Osteoblast (primary cell): ENCODE results near the gene THAP11. TPM values are rescaled to one million over a fixed set of nuclear protein-coding genes. Genes with fewer than 3 reads are reported as not detected.

Experiments
- DNase-seq: peaks from one replicate; pipeline ENCODE4 v3.0.0; 2011; ENCODE audit warnings: low spot score, mixed read lengths; ENCODE audit not compliant: insufficient read length; ENCODE audit errors: missing footprints
- H2AFZ ChIP-seq: 2 replicates; pipeline ENCODE4 v1.6.0; 2011; ENCODE audit warnings: mild to moderate bottlenecking, low read length
- H3K27ac ChIP-seq: 2 replicates; pipeline ENCODE4 v1.5.1; 2011; ENCODE audit warnings: mild to moderate bottlenecking, low read depth, low read length, moderate library complexity
- H3K27me3 ChIP-seq: 2 replicates; pipeline ENCODE4 v1.6.0; 2012; ENCODE audit warnings: mild to moderate bottlenecking, control low read depth, inconsistent platforms, low read length, moderate library complexity; ENCODE audit not compliant: insufficient read depth
- H3K36me3 ChIP-seq: 2 replicates; pipeline ENCODE4 v1.5.1; 2011; ENCODE audit warnings: mild to moderate bottlenecking, low read length, control low read depth, moderate library complexity; ENCODE audit not compliant: insufficient read depth
- H3K4me1 ChIP-seq: 2 replicates; pipeline ENCODE4 v1.5.1; 2011; ENCODE audit warnings: mild to moderate bottlenecking, low read length, control low read depth, moderate library complexity; ENCODE audit not compliant: insufficient read depth
- H3K4me2 ChIP-seq: 2 replicates; pipeline ENCODE4 v1.6.0; 2011; ENCODE audit warnings: mild to moderate bottlenecking, low read length; ENCODE audit not compliant: insufficient read depth
- H3K4me3 ChIP-seq: fragments of 200-600 bp; sonication (generic); 3 replicates; pipeline ENCODE4 v1.5.1; 2012; ENCODE audit warnings: mild to moderate bottlenecking, low read length, inconsistent platforms; ENCODE audit not compliant: insufficient read depth
- H3K79me2 ChIP-seq: 2 replicates; pipeline ENCODE4 v1.6.0; 2012; ENCODE audit warnings: mild to moderate bottlenecking, low read length, control low read depth, inconsistent platforms; ENCODE audit not compliant: insufficient read depth
- H3K9me3 ChIP-seq: 2 replicates; pipeline ENCODE4 v1.5.1; 2011; ENCODE audit warnings: low read depth, low read length, control low read depth
- H4K20me1 ChIP-seq: 2 replicates; pipeline ENCODE4 v1.6.0; 2012; ENCODE audit warnings: mild to moderate bottlenecking, low read length, control low read depth; ENCODE audit not compliant: insufficient read depth
- total RNA-seq: library from RNA; depleted of rRNA; stranded (reverse); fragments of >200 nt; gene quantifications from 2 replicates; pipeline ENCODE4 v1.2.3, GENCODE V29; 2012
- TF ChIP-seq, protein P1 (sequence below): IDR thresholded peaks from 2 replicates; pipeline ENCODE4 v1.5.1; 2011; ENCODE audit warnings: mild to moderate bottlenecking, low read depth, low read length, moderate library complexity; ENCODE audit errors: extremely low read depth

Gene THAP11
- total RNA-seq, 1 donor: 25.7 TPM

DNA sequence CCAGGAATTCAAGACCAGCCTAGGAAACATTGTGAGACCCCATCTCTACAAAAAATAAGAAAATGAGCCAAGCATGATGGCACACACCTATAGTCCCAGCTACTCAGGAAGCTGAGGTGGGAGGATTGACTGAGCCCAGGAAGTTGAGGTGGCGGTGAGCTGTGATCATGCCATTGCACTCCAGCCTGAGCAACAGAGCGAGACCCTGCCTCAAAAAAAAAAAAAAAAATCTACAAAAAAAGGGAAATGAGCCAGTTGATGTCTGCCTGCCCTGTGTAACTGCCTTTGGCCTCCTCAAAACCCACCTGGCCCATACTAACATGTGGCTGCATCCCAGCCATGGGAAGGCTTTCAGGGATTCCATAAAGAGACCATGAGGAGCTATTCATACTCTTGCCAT lies 40.2 kb upstream of the THAP11 start:
- no peak overlapping the region for H3K4me3 ChIP-seq
- no peaks in the 10 kb centered on the region for H3K9me3 ChIP-seq
- no peak for DNase-seq
- H3K27ac ChIP-seq: no peak overlapping the region
- H4K20me1 ChIP-seq: peaks cover 17% of the 10 kb centered on the region
- H2AFZ ChIP-seq: no peak overlapping the region
- H3K79me2 ChIP-seq: peaks cover 76% of the 10 kb centered on the region
- no peaks in the 10 kb centered on the region for H3K27me3 ChIP-seq
- no peak overlapping the region for H3K4me2 ChIP-seq
- H3K4me1 ChIP-seq: peaks cover 7% of the 10 kb centered on the region
- TF ChIP-seq, protein P1, sequence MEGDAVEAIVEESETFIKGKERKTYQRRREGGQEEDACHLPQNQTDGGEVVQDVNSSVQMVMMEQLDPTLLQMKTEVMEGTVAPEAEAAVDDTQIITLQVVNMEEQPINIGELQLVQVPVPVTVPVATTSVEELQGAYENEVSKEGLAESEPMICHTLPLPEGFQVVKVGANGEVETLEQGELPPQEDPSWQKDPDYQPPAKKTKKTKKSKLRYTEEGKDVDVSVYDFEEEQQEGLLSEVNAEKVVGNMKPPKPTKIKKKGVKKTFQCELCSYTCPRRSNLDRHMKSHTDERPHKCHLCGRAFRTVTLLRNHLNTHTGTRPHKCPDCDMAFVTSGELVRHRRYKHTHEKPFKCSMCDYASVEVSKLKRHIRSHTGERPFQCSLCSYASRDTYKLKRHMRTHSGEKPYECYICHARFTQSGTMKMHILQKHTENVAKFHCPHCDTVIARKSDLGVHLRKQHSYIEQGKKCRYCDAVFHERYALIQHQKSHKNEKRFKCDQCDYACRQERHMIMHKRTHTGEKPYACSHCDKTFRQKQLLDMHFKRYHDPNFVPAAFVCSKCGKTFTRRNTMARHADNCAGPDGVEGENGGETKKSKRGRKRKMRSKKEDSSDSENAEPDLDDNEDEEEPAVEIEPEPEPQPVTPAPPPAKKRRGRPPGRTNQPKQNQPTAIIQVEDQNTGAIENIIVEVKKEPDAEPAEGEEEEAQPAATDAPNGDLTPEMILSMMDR: no peak
- H3K36me3 ChIP-seq: peaks cover 6% of the 10 kb centered on the region

DNA sequence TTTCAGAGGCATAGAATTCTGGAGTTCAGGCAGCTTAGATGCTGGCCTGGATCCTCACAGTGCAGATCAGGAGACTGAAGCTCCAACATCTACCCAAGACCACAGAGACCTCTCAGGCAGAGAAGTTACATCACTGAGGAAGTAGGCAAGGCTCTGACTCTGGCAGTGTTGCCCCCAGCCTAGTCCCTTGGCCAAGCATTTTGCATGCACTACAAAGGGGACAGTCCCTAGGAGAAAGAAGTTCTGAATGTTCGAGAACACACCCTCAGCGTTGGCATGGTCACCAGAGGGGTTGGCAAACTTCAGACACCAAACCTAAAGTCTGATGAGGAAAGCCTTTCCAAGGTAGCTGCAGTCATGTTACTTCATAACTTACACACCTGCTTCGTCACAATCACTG lies 38.2 kb upstream of the THAP11 start:
- no peaks in the 10 kb centered on the region for H3K27me3 ChIP-seq
- peaks cover 63% of the 10 kb centered on the region for H3K79me2 ChIP-seq
- no peak overlapping the region for H3K27ac ChIP-seq
- H4K20me1 ChIP-seq: peaks cover 11% of the 10 kb centered on the region
- TF ChIP-seq, protein P1: no peak
- H3K4me2 ChIP-seq: no peak overlapping the region
- no peak overlapping the region for H3K4me3 ChIP-seq
- H2AFZ ChIP-seq: no peak overlapping the region
- peaks cover 11% of the 10 kb centered on the region for H3K4me1 ChIP-seq
- H3K36me3 ChIP-seq: peaks cover 6% of the 10 kb centered on the region
- no peaks in the 10 kb centered on the region for H3K9me3 ChIP-seq
- no peak for DNase-seq

DNA sequence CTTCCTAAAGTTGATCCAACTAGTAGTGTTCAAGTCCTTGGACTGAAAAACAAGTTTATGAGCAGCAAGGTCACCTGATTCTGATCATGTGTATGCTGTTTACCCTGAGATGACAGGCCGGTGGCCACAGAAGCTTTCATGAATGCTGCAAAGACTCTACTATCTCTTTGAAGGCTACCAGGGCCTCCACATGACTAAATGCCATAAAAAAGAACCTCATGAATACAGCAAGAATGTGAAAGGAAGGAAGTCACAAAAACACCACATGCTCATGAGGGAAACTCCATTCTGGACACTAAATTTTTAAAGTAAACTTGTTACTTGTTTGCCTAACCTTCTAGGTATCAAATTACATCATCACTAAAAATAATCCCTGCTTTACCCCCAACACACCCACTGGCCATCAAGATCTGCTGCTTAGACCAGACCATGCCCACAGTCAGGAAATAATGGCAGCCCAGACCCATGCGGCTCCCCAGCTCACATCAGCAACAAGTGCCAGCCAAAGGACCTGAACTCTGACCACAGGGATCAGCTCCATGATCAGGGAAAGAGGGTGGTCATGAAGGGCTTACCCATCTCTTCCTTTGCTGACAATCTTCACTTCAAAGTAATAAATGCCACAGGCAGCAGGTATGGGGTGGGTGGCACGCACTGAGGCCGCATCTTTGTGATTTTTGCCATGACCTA lies 37.1 kb upstream of the THAP11 start:
- Histone ChIP-seq H3K27me3 (no peaks in the 10 kb centered on the region), H3K9me3 (no peaks in the 10 kb centered on the region), H4K20me1 (peaks cover 11% of the 10 kb centered on the region), H3K4me2 (peak overlapping the region; percentile 92), H3K4me3 (peak overlapping the region; percentile 99), H3K27ac (no peak overlapping the region), H3K4me1 (peaks cover 11% of the 10 kb centered on the region), H3K36me3 (peaks cover 6% of the 10 kb centered on the region), H3K79me2 (peaks cover 56% of the 10 kb centered on the region), H2AFZ (no peak overlapping the region)
- TF ChIP-seq, protein P1: no peak
- DNase-seq: no peak

DNA sequence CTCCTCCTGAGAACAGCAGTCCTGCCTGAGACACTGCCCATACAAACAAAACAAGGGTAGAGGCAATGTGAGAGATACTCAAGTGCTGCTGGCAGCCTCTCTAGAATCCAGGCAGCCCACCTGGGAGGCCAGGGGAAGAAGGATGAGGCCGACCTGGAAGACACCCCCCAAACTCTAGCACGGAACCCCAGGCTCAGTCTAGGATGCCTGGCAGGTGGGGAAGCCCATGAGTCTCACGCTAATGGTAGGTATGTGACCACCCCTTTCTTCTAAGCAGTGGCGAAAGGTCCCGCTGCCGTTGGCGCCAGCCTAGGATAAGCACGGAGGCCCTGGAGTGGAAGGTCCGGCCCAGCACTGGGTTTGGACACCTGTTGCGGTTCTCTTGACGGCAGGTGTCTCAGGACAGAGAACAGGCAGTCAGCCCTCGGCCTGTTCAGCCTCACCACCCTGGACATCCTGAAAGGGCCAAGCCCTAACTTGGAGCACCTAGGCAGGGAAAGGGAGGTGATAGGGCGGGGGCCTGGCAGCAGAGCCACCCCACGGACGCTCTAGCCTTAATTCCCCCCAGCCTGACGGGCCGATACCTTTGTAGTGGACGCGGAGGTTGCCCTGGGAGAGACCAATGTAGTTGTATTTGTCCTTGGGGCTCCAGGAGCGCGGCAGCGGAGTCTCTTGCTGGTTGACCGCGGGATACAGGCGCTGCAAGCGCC lies 36.2 kb upstream of the THAP11 start:
- Histone ChIP-seq H3K27me3 (no peaks in the 10 kb centered on the region), H4K20me1 (peaks cover 11% of the 10 kb centered on the region), H3K4me2 (peak overlapping the region; percentile 92), H3K4me1 (peaks cover 11% of the 10 kb centered on the region), H3K79me2 (peaks cover 47% of the 10 kb centered on the region), H2AFZ (peak overlapping the region; percentile 94), H3K36me3 (peaks cover 6% of the 10 kb centered on the region), H3K9me3 (no peaks in the 10 kb centered on the region), H3K4me3 (peak overlapping the region; percentile 99), H3K27ac (peak overlapping the region; percentile 82)
- TF ChIP-seq, protein P1: no peak
- DNase-seq: no peak
